Measurements from ENCODE around the gene PCBD2. TPM values are rescaled to one million over a fixed set of nuclear protein-coding genes. Genes with fewer than 3 reads are reported as not detected.

The PCBD2 gene
- total RNA-seq, 1 donor from 2014 or later, result 13.5 TPM

- Mint-ChIP-seq H3K27me3 (ENCODE audit: insufficient read depth) (peaks cover 10% of the 10 kb centered on the region), H3K9me3 (no peaks in the 10 kb centered on the region), H3K4me1 (ENCODE audit: low read depth) (no peaks in the 10 kb centered on the region), H3K27ac (no peak overlapping the region), H3K36me3 (ENCODE audit: low read depth) (peaks cover 2% of the 10 kb centered on the region), H3K4me3 (no peak overlapping the region)
- intact Hi-C loops (cut with micrococcal nuclease), result no loop called here
- no peak for DNase-seq (ENCODE audit: low spot score)
Observed at GRCh38 chr5:135005076-135005475, 100.1 kb downstream of the PCBD2 start.

DNA sequence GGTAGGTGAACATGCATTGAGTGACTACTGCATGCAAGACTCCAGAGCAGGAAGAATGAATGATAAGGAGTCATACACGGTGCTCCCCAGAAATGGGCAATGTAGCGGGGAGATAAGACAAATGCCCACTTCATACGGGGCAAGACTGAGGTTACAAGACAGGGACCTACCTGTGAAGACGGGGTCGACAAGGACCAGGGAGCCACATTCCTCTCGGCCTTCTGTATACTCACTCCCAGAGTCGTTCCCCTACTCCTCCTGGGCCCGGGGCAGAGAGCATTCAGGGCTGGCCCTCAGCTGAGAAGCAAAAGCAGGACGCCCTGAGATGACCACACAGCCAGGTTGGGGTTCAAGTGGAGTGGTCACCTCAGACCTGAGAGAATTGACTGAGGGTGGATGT is 102.4 kb downstream of the PCBD2 start:
- Mint-ChIP-seq H3K27ac (no peak overlapping the region), H3K27me3 (ENCODE audit: insufficient read depth) (peaks cover 4% of the 10 kb centered on the region), H3K4me1 (ENCODE audit: low read depth) (no peaks in the 10 kb centered on the region), H3K4me3 (no peak overlapping the region), H3K9me3 (no peaks in the 10 kb centered on the region), H3K36me3 (ENCODE audit: low read depth) (peaks cover 2% of the 10 kb centered on the region)
- no peak for DNase-seq (ENCODE audit: low spot score)
- intact Hi-C loops (cut with micrococcal nuclease), result no loop called here

GRCh38 chr5:135007749-135008363 is 102.9 kb downstream of the PCBD2 start:
- H3K4me3 Mint-ChIP-seq, result no peak overlapping the region
- no peaks in the 10 kb centered on the region for H3K4me1 Mint-ChIP-seq (ENCODE audit: low read depth)
- H3K9me3 Mint-ChIP-seq, result no peaks in the 10 kb centered on the region
- peaks cover 4% of the 10 kb centered on the region for H3K27me3 Mint-ChIP-seq (ENCODE audit: insufficient read depth)
- DNase-seq (ENCODE audit: low spot score), result no peak
- intact Hi-C loops (cut with micrococcal nuclease), result no loop called here
- H3K27ac Mint-ChIP-seq, result no peak overlapping the region
- peaks cover 2% of the 10 kb centered on the region for H3K36me3 Mint-ChIP-seq (ENCODE audit: low read depth)

DNA sequence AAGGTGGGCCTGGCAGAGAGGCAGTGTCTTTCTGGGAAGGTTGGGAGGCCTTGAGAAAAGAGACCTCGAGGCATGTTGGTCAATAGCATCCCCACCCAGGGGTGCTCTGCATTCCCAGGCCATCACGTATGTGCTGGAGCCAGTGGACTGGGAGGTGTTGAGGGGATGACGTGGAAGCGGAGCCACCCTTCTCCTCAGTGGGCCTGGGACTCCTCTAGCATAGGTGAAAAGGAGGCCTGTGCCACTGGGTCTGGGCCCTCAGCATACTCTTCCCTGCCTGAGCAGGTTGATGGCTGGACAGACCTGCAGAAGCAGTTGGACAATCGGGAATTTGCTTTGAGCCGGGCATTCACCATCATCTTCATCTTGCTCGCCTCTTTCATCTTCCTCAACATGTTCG is 103.6 kb downstream of the PCBD2 start:
- intact Hi-C loops (cut with micrococcal nuclease), result no loop called here
- DNase-seq (ENCODE audit: low spot score), result no peak
- no peak overlapping the region for H3K4me3 Mint-ChIP-seq
- H3K9me3 Mint-ChIP-seq, result no peaks in the 10 kb centered on the region
- H3K27ac Mint-ChIP-seq, result no peak overlapping the region
- H3K27me3 Mint-ChIP-seq (ENCODE audit: insufficient read depth), result peaks cover 4% of the 10 kb centered on the region
- H3K4me1 Mint-ChIP-seq (ENCODE audit: low read depth), result no peaks in the 10 kb centered on the region
- H3K36me3 Mint-ChIP-seq (ENCODE audit: low read depth), result peaks cover 2% of the 10 kb centered on the region

GRCh38 chr5:135008981-135009735 is 104.2 kb downstream of the PCBD2 start:
- Mint-ChIP-seq H3K9me3 (no peaks in the 10 kb centered on the region), H3K27ac (no peak overlapping the region), H3K4me1 (ENCODE audit: low read depth) (no peaks in the 10 kb centered on the region), H3K27me3 (ENCODE audit: insufficient read depth) (peaks cover 2% of the 10 kb centered on the region), H3K4me3 (no peak overlapping the region), H3K36me3 (ENCODE audit: low read depth) (peaks cover 2% of the 10 kb centered on the region)
- intact Hi-C loops (cut with micrococcal nuclease), result no loop called here
- DNase-seq (ENCODE audit: low spot score), result no peak

GRCh38 chr5:135009736-135010501 is 105.0 kb downstream of the PCBD2 start:
- Mint-ChIP-seq H3K36me3 (ENCODE audit: low read depth) (peaks cover 2% of the 10 kb centered on the region), H3K9me3 (no peaks in the 10 kb centered on the region), H3K27me3 (ENCODE audit: insufficient read depth) (peaks cover 2% of the 10 kb centered on the region), H3K4me1 (ENCODE audit: low read depth) (no peaks in the 10 kb centered on the region), H3K27ac (no peak overlapping the region), H3K4me3 (no peak overlapping the region)
- intact Hi-C loops (cut with micrococcal nuclease), result no loop called here
- no peak for DNase-seq (ENCODE audit: low spot score)

DNA sequence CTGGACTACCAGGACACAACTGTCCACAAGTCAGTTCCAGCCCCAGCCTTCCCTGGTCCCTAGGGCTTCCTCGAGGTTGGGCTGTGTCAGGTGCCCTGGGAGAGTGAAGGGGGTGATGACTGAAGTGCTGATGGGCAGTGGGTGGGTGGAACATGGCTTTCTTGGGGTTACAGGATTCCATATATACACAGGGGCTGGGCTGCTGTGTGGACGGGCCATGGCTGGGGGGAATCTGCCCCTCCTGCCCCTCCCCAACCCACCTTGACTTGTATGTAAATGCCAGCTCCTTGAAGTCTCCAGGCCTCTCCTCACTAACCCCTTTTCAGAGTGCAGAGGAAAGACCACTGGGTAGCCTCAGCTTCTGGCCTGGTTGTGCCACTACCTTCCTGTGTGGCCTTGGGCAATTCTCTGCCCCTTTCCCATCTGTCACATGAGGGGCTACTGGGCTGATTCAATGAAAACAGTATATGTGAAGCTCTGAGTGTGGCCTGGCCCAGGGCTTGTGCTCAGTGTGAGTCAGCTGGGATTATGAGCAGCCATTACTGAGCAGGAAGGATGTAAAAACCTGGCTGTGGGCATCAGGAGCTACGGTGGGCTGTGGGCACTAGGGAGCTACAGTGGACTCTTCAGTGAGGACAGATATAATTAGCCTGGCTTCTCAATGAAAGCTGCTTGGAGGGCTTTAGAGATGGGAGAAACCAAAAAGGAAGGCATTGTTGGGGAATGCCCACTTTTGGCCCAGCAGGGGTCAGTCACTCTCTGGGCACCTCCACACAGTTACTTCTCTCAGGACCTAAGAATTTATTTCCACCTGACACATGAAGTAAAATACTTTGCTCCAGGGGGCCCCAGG is 105.8 kb downstream of the PCBD2 start:
- H3K4me3 Mint-ChIP-seq, result no peak overlapping the region
- no peaks in the 10 kb centered on the region for H3K36me3 Mint-ChIP-seq (ENCODE audit: low read depth)
- intact Hi-C loops (cut with micrococcal nuclease), result no loop called here
- H3K4me1 Mint-ChIP-seq (ENCODE audit: low read depth), result no peaks in the 10 kb centered on the region
- no peaks in the 10 kb centered on the region for H3K9me3 Mint-ChIP-seq
- no peak overlapping the region for H3K27ac Mint-ChIP-seq
- peaks cover 3% of the 10 kb centered on the region for H3K27me3 Mint-ChIP-seq (ENCODE audit: insufficient read depth)
- no peak for DNase-seq (ENCODE audit: low spot score)

DNA sequence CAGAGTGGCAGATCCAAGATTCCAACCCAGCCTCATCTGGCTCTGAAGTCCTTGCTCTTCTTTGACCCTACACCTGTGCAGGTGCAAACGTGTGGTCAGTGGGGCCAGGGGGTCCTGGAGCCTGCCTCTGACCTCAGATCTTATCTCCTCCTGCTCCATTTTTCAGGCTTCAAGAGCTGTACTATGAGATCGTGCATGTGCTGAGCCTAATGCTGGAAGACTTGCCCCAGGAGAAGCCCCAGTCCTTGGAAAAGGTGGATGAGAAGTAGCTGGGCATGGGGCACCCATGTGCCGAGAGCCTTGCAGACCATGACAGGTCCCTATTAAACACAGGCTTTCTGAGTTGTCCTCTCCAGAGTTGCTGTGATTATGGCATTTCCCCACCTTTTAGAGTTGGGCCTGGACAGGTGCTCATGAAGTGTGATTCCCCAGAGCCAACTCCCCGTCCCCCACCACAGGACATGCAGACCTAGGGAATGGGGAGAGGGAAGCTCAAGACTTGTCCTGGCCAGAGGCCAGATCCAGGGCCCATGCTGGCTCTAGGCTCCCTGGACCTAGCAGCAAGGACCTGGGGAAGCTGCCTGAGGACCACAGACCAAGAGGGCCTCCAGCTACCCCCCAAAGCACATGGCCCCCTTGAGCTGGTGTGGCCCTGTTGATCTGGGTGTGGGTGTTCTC is 106.6 kb downstream of the PCBD2 start:
- Mint-ChIP-seq H3K9me3 (no peaks in the 10 kb centered on the region), H3K27ac (no peak overlapping the region), H3K4me1 (ENCODE audit: low read depth) (no peaks in the 10 kb centered on the region), H3K27me3 (ENCODE audit: insufficient read depth) (peaks cover 3% of the 10 kb centered on the region), H3K36me3 (ENCODE audit: low read depth) (no peaks in the 10 kb centered on the region), H3K4me3 (no peak overlapping the region)
- intact Hi-C loops (cut with micrococcal nuclease), result no loop called here
- DNase-seq (ENCODE audit: low spot score), result no peak

GRCh38 chr5:135012033-135012588 is 107.2 kb downstream of the PCBD2 start:
- Mint-ChIP-seq H3K36me3 (ENCODE audit: low read depth) (no peaks in the 10 kb centered on the region), H3K4me3 (no peak overlapping the region), H3K4me1 (ENCODE audit: low read depth) (no peaks in the 10 kb centered on the region), H3K27me3 (ENCODE audit: insufficient read depth) (peaks cover 3% of the 10 kb centered on the region), H3K9me3 (no peaks in the 10 kb centered on the region), H3K27ac (no peak overlapping the region)
- DNase-seq (ENCODE audit: low spot score), result no peak
- intact Hi-C loops (cut with micrococcal nuclease), result no loop called here

Other genes with a start within 250 kb of the PCBD2 start
- 25.9 and 26.9 TPM in 2 replicates for gene CAMLG, start 166.6 kb upstream of the PCBD2 start, total RNA-seq
- 78.3 and 84.4 TPM in 2 replicates for gene DDX46, start 146.4 kb upstream of the PCBD2 start, total RNA-seq
- 42.2 and 43.2 TPM in 2 replicates for gene C5orf24, start 59.2 kb upstream of the PCBD2 start, total RNA-seq
- 57.1 and 67.2 TPM in 2 replicates for gene TXNDC15, start 30.8 kb upstream of the PCBD2 start, total RNA-seq
- gene CATSPER3, start 62.8 kb downstream of the PCBD2 start, total RNA-seq, result 0.41 and 0.81 TPM in 2 replicates
- 0.71 and 1.1 TPM in 2 replicates for gene PITX1, start 129.1 kb downstream of the PCBD2 start, total RNA-seq

All from activated T-helper 1 cell treated with anti-CD3 and anti-CD28 coated beads, Interleukin-12 subunit alpha, Interleukin-12 subunit beta, Interleukin-2, Interleukin-4 antibody, amounts not matched to agents 30 ng/mL and 10 ng/mL and 1 ng/mL, durations not matched to agents 14 hours and 24 hours and 36 hours (primary cell).